Nephron (organoid): ENCODE results near the gene THRAP3.

ENCODE experiments used
- H3K27ac Mint-ChIP-seq, 3 experiments: 2 replicates each; pipeline ENCODE4 v1.8.0; 2020; ENCODE audit warnings: mixed read lengths in 3 of 3, mild to moderate bottlenecking in 2 of 3, moderate library complexity in 1 of 3
- H3K27me3 Mint-ChIP-seq: 2 replicates; pipeline ENCODE4 v1.8.0; 2021; ENCODE audit warnings: low read depth, mild to moderate bottlenecking, moderate library complexity, mixed read lengths
- H3K36me3 Mint-ChIP-seq: 2 replicates; pipeline ENCODE4 v1.8.0; 2020; ENCODE audit warnings: low read depth, mixed read lengths
- H3K4me1 Mint-ChIP-seq: 2 replicates; pipeline ENCODE4 v1.8.0; 2020; ENCODE audit warnings: mixed read lengths
- H3K4me3 Mint-ChIP-seq, 3 experiments: 2 replicates each; pipeline ENCODE4 v1.8.0; 2020; ENCODE audit warnings: mild to moderate bottlenecking in 3 of 3, mixed read lengths in 3 of 3, moderate library complexity in 2 of 3
- H3K9me3 Mint-ChIP-seq: 2 replicates; pipeline ENCODE4 v1.8.0; 2020; ENCODE audit warnings: mixed read lengths
- CTCF ChIP-seq, 3 experiments: fragments of 200-600 bp; sonication (generic); IDR thresholded peaks; one replicate each; pipeline ENCODE4 v1.5.0; 2021; ENCODE audit warnings: antibody characterized with exemption in 3 of 3; ENCODE audit not compliant: unreplicated experiment in 3 of 3

Gene THRAP3

GRCh38 chr1:36279789-36280296, 55.6 kb downstream of the THRAP3 start:
- Mint-ChIP-seq H3K27me3 (no peaks in the 10 kb centered on the region), H3K36me3 (peaks cover 23% of the 10 kb centered on the region), H3K4me3 (peak overlapping the region in 1 of 3 experiments; percentile 18), H3K27ac (peak overlapping the region; percentile 48 to 85 (median 54)), H3K4me1 (peaks cover 44% of the 10 kb centered on the region), H3K9me3 (no peaks in the 10 kb centered on the region)
- no peak for TF ChIP-seq CTCF (IDR thresholded peaks at IDR 0.05; ENCODE audit: unreplicated experiment in 3 of 3)

DNA sequence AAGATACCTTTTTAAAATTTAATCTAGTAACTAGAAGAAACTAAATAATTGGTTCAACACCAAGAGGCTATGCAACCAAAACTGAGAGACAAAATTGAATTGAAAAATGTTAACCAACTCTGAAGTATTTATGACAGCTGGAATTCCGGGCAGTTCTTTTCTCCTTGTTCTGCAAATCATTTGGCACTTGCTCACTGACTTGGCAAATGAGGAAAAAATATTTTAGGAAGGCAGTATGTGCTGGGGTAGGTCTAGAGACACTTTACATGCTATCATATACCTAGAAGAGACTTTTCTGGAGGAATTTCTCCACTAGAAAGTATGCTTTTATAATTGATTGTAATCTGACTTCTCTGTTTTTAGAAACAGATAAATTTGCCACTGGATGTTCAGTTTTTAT, 59.8 kb downstream of the THRAP3 start:
- no peak overlapping the region for H3K4me3 Mint-ChIP-seq
- no peak for TF ChIP-seq CTCF (IDR thresholded peaks at IDR 0.05; ENCODE audit: unreplicated experiment in 3 of 3)
- H3K4me1 Mint-ChIP-seq, result peaks cover 46% of the 10 kb centered on the region
- peak overlapping the region in 1 of 3 experiments; percentile 10 for H3K27ac Mint-ChIP-seq
- peaks cover 55% of the 10 kb centered on the region for H3K36me3 Mint-ChIP-seq
- no peaks in the 10 kb centered on the region for H3K27me3 Mint-ChIP-seq
- H3K9me3 Mint-ChIP-seq, result no peaks in the 10 kb centered on the region

- H3K27me3 Mint-ChIP-seq, result no peaks in the 10 kb centered on the region
- H3K4me3 Mint-ChIP-seq, result no peak overlapping the region
- no peak for TF ChIP-seq CTCF (IDR thresholded peaks at IDR 0.05; ENCODE audit: unreplicated experiment in 3 of 3)
- no peaks in the 10 kb centered on the region for H3K9me3 Mint-ChIP-seq
- peaks cover 42% of the 10 kb centered on the region for H3K4me1 Mint-ChIP-seq
- H3K36me3 Mint-ChIP-seq, result peaks cover 59% of the 10 kb centered on the region
- peak overlapping the region in 1 of 3 experiments; percentile 10 for H3K27ac Mint-ChIP-seq
Observed at GRCh38 chr1:36284517-36284916, 60.3 kb downstream of the THRAP3 start.

GRCh38 chr1:36285443-36286101, 61.3 kb downstream of the THRAP3 start:
- no peak overlapping the region for H3K4me3 Mint-ChIP-seq
- peak; percentile 74 to 81 (median 79) for TF ChIP-seq CTCF (IDR thresholded peaks at IDR 0.05; ENCODE audit: unreplicated experiment in 3 of 3)
- peaks cover 31% of the 10 kb centered on the region for H3K4me1 Mint-ChIP-seq
- H3K27me3 Mint-ChIP-seq, result no peaks in the 10 kb centered on the region
- H3K36me3 Mint-ChIP-seq, result peaks cover 70% of the 10 kb centered on the region
- H3K9me3 Mint-ChIP-seq, result no peaks in the 10 kb centered on the region
- H3K27ac Mint-ChIP-seq, result peak overlapping the region; percentile 45 to 82 (median 76)

DNA sequence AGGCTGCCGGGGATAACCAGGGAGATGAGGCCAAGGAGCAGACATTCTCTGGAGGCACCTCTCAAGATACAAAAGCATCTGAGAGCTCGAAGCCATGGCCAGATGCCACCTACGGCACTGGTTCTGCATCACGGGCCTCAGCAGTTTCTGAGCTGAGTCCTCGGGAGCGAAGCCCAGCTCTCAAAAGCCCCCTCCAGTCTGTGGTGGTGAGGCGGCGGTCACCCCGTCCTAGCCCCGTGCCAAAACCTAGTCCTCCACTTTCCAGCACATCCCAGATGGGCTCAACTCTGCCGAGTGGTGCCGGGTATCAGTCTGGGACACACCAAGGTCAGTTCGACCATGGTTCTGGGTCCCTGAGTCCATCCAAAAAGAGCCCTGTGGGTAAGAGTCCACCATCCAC, 62.6 kb downstream of the THRAP3 start:
- Mint-ChIP-seq H3K27me3 (no peaks in the 10 kb centered on the region), H3K4me1 (peaks cover 26% of the 10 kb centered on the region), H3K36me3 (peaks cover 82% of the 10 kb centered on the region), H3K9me3 (no peaks in the 10 kb centered on the region), H3K27ac (no peak overlapping the region), H3K4me3 (no peak overlapping the region)
- no peak for TF ChIP-seq CTCF (IDR thresholded peaks at IDR 0.05; ENCODE audit: unreplicated experiment in 3 of 3)

DNA sequence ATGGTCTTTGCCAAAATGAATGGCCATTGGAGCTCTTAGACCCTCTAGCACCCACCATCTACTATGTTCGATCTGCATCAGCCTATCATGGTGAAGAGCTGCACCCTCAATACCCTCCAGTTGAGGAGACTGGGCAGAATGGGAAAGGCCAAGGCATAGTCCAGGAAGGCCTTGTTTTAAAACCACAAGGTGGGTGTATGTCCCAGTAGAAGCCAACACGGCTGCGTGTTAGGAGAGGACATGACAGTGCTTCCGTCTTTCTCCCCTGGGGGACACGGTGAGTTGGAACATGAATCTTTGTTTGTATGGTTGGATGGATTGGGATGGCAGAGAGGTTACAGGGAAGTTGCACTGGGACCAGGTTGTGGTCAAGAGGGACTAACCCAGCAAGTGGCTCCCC, 63.4 kb downstream of the THRAP3 start:
- no peak overlapping the region for H3K4me3 Mint-ChIP-seq
- H3K9me3 Mint-ChIP-seq, result no peaks in the 10 kb centered on the region
- TF ChIP-seq CTCF (IDR thresholded peaks at IDR 0.05; ENCODE audit: unreplicated experiment in 3 of 3), result no peak
- H3K27ac Mint-ChIP-seq, result no peak overlapping the region
- no peaks in the 10 kb centered on the region for H3K27me3 Mint-ChIP-seq
- peaks cover 23% of the 10 kb centered on the region for H3K4me1 Mint-ChIP-seq
- H3K36me3 Mint-ChIP-seq, result peaks cover 87% of the 10 kb centered on the region
